ENCODE results near the gene GNA12. TPM values are rescaled to one million over a fixed set of nuclear protein-coding genes. Genes with fewer than 3 reads are reported as not detected.

GNA12 gene
- total RNA-seq, 1 experiment from 2014 or later, result 63.8 TPM

DNA sequence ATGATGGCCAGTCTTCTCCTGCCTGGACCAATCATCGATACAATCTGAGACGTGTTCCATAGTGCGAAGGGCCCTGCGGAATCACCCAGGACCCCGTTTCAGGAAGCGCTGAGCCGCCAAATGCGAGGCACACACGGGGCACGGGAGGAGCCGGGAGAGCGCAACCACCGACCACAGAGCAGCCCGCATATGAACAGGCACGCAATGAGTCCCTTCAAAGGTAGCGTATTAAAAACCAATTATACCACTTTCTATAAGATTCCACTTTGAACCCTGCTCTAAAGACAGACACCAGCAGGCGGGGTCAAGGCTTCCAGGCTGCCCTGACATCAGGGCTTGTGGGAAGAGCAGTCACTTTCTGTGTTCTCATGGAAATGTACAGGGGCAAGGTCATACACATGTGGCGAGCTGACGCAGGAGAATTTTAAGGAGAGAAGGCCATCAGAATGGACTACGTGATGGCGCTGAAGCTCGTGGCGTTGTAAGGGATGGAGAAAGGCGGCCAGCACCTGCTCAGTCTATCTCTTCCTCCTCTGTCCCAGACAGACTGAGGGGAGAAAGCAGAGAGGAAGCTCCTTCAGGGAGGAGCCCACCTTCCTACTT is 109.9 kb downstream of the GNA12 start:
- POLR2A ChIA-PET, result no interaction called here

DNA sequence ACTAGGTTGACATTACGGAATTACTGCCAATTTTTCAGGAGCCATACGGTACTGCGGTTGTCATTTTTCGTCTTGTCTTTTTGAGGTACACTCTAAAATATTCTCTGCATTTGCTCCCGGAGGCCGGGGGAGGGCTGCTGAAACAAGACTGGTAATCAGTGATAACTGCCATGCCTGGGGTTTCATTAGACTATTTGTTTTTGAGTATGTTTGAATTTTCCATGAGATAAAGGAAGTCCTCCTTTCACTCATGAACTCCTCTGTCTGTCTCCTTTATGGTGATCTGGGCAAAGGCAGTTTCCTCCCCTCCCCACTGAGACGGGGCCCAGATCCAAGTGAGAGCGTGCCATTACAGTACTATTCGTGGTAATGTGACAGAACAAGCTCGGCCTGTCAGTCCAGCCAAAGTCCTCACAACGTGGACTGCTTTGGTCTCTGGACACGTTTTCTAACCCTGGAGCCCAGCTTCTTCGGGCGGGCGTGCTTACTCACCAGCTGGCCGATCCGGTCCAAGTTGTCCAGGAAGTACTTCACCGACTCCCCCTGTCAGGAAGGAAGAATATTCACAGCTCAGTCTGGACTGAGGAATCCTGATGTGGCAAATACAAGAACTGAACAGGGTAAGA is 111.0 kb downstream of the GNA12 start:
- H3K27me3 Mint-ChIP-seq (ENCODE audit: insufficient read depth, unreplicated experiment), result no peaks in the 10 kb centered on the region
- BruUV-seq (replicated peaks), result no TSS peak
- H3K27ac Mint-ChIP-seq (ENCODE audit: unreplicated experiment), result peak overlapping the region; percentile 29
- H3K4me3 Mint-ChIP-seq (ENCODE audit: unreplicated experiment), result peak overlapping the region; percentile 13
- ChIA-PET CTCF (interaction anchor here (0.5 to 0.7 kb wide), 2 partner anchors 18 to 205 kb away, joined by 3 to 6 read pairs; no protein-coding TSS in a partner anchor), POLR2A (no interaction called here)
- Histone ChIP-seq H3K4me1 (peaks cover 27% of the 10 kb centered on the region), H3K4me3 (ENCODE audit: low read depth, low read length) (no peak overlapping the region), H3K36me3 (ENCODE audit: control insufficient read depth, insufficient read depth, low read length) (peaks cover 2% of the 10 kb centered on the region; the same call in 1 of the 2 replicates), H3K9me3 (no peaks in the 10 kb centered on the region), H3K27me3 (replicated peaks; ENCODE audit: control insufficient read depth, insufficient read depth, low read length) (no peaks in the 10 kb centered on the region)
- peaks cover 55% of the 10 kb centered on the region for H3K36me3 Mint-ChIP-seq (ENCODE audit: insufficient read depth, unreplicated experiment)
- TF ChIP-seq, protein P1, sequence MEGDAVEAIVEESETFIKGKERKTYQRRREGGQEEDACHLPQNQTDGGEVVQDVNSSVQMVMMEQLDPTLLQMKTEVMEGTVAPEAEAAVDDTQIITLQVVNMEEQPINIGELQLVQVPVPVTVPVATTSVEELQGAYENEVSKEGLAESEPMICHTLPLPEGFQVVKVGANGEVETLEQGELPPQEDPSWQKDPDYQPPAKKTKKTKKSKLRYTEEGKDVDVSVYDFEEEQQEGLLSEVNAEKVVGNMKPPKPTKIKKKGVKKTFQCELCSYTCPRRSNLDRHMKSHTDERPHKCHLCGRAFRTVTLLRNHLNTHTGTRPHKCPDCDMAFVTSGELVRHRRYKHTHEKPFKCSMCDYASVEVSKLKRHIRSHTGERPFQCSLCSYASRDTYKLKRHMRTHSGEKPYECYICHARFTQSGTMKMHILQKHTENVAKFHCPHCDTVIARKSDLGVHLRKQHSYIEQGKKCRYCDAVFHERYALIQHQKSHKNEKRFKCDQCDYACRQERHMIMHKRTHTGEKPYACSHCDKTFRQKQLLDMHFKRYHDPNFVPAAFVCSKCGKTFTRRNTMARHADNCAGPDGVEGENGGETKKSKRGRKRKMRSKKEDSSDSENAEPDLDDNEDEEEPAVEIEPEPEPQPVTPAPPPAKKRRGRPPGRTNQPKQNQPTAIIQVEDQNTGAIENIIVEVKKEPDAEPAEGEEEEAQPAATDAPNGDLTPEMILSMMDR (IDR thresholded peaks at IDR 0.05; ENCODE audit: insufficient read depth in 1 of 2, low read depth in 1 of 2, low read length in 1 of 2, severe bottlenecking in 1 of 2, unreplicated experiment in 1 of 2), result peak in 1 of 2 experiments; percentile 7
- H3K9me3 Mint-ChIP-seq (ENCODE audit: unreplicated experiment), result no peaks in the 10 kb centered on the region
- H3K4me1 Mint-ChIP-seq (ENCODE audit: low read depth, unreplicated experiment), result peaks cover 23% of the 10 kb centered on the region
- intact Hi-C loops (cut with micrococcal nuclease; ENCODE audit: unreplicated experiment), result no loop called here
- DNase-seq, result peak; percentile 74 to 84

More for the DNA sequence above, 109.9 kb downstream of the GNA12 start:
- BruUV-seq (replicated peaks), result no TSS peak
- DNase-seq, result peak in 1 of 2 experiments; percentile 13
- intact Hi-C loops (cut with micrococcal nuclease; ENCODE audit: unreplicated experiment), result no loop called here
- no peaks in the 10 kb centered on the region for H3K27me3 Mint-ChIP-seq (ENCODE audit: insufficient read depth, unreplicated experiment)
- no peaks in the 10 kb centered on the region for H3K9me3 Mint-ChIP-seq (ENCODE audit: unreplicated experiment)
- H3K27ac Mint-ChIP-seq (ENCODE audit: unreplicated experiment), result peak overlapping the region; percentile 13
- peaks cover 27% of the 10 kb centered on the region for H3K4me1 ChIP-seq
- no peaks in the 10 kb centered on the region for H3K9me3 ChIP-seq
- TF ChIP-seq, protein P1 (IDR thresholded peaks at IDR 0.05; ENCODE audit: insufficient read depth in 1 of 2, low read depth in 1 of 2, low read length in 1 of 2, severe bottlenecking in 1 of 2, unreplicated experiment in 1 of 2), result no peak
- peaks cover 2% of the 10 kb centered on the region; the same call in 1 of the 2 replicates for H3K36me3 ChIP-seq (ENCODE audit: control insufficient read depth, insufficient read depth, low read length)
- no peak overlapping the region for H3K4me3 ChIP-seq (ENCODE audit: low read depth, low read length)
- H3K27me3 ChIP-seq (replicated peaks; ENCODE audit: control insufficient read depth, insufficient read depth, low read length), result no peaks in the 10 kb centered on the region
- H3K4me3 Mint-ChIP-seq (ENCODE audit: unreplicated experiment), result no peak overlapping the region
- CTCF ChIA-PET, result interaction anchor here (0.5 kb wide), 1 partner anchor 1795 kb away, joined by 3 read pairs; no protein-coding TSS in a partner anchor
- peaks cover 55% of the 10 kb centered on the region for H3K36me3 Mint-ChIP-seq (ENCODE audit: insufficient read depth, unreplicated experiment)
- peaks cover 23% of the 10 kb centered on the region for H3K4me1 Mint-ChIP-seq (ENCODE audit: low read depth, unreplicated experiment)

DNA sequence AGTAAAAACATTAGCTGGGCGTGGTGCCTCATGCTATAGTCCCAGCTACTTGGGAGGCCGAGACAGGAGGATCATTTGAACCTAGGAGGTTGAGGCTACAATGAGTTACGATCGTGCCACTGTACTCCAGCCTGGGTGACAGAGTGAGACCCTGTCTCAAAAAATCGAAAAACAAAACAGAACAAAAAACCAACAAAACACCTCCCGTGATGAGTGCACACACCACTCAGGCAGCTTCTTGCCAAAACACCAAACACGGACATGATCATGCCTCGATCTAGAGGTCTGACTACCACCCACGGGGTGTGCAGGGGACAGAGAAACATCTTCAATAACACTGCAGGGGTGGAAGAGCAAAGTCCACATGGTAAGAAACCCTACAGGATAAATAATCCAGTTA is 111.7 kb downstream of the GNA12 start:
- intact Hi-C loops (cut with micrococcal nuclease; ENCODE audit: unreplicated experiment), result no loop called here
- Mint-ChIP-seq H3K4me1 (ENCODE audit: low read depth, unreplicated experiment) (peaks cover 23% of the 10 kb centered on the region), H3K9me3 (ENCODE audit: unreplicated experiment) (no peaks in the 10 kb centered on the region), H3K4me3 (ENCODE audit: unreplicated experiment) (no peak overlapping the region), H3K27ac (ENCODE audit: unreplicated experiment) (peak overlapping the region; percentile 29), H3K27me3 (ENCODE audit: insufficient read depth, unreplicated experiment) (no peaks in the 10 kb centered on the region), H3K36me3 (ENCODE audit: insufficient read depth, unreplicated experiment) (peaks cover 59% of the 10 kb centered on the region)
- POLR2A ChIA-PET, result no interaction called here
- Histone ChIP-seq H3K9me3 (no peaks in the 10 kb centered on the region), H3K27me3 (replicated peaks; ENCODE audit: control insufficient read depth, insufficient read depth, low read length) (no peaks in the 10 kb centered on the region), H3K4me3 (ENCODE audit: low read depth, low read length) (no peak overlapping the region), H3K36me3 (ENCODE audit: control insufficient read depth, insufficient read depth, low read length) (peaks cover 2% of the 10 kb centered on the region; the same call in 1 of the 2 replicates), H3K4me1 (peaks cover 27% of the 10 kb centered on the region)
- DNase-seq, result peak in 1 of 2 experiments; percentile 9
- BruUV-seq (replicated peaks), result no TSS peak
- TF ChIP-seq, protein P1 (IDR thresholded peaks at IDR 0.05; ENCODE audit: insufficient read depth in 1 of 2, low read depth in 1 of 2, low read length in 1 of 2, severe bottlenecking in 1 of 2, unreplicated experiment in 1 of 2), result no peak
- CTCF ChIA-PET, result no interaction called here
